GM13976 (cell line): ENCODE data around the gene TSACC.

Experiments
- DNase-seq: peaks from one replicate; pipeline ENCODE4 v3.0.0; 2012; ENCODE audit warnings: low spot score
- CTCF ChIP-seq: IDR thresholded peaks from 2 replicates; pipeline ENCODE4 v1.5.1; 2012; ENCODE audit warnings: borderline replicate concordance, mild to moderate bottlenecking; ENCODE audit not compliant: insufficient read depth; ENCODE audit errors: extremely low read depth, missing control alignments, control extremely low read depth
- in situ Hi-C: fragments of 300-500 bp; cut with MboI; formaldehyde crosslinking; loops from one replicate; pipeline ENCODE4 v1.12.0; 2022; ENCODE audit warnings: low sequenced_read_pairs, mixed read lengths, inconsistent platforms; ENCODE audit not compliant: unreplicated experiment

TSACC gene

GRCh38 chr1:156338180-156338976 lies at the start of gene TSACC, which contains the start of gene CCT3:
TSACC (plus strand) TSS chr1:156338526; CDS start chr1:156339758, 1,232 bp downstream.
CCT3 (minus strand) TSS chr1:156338292; CDS start chr1:156338184, 108 bp downstream.
- TF ChIP-seq CTCF, result no peak
- DNase-seq, result peak; percentile 98
- in situ Hi-C loops, result no loop called here

GRCh38 chr1:156289857-156290256 lies 48.5 kb upstream of the TSACC start:
- no peak for DNase-seq
- no peak for TF ChIP-seq CTCF
- in situ Hi-C loops, result no loop called here

GRCh38 chr1:156291226-156292061 lies 46.9 kb upstream of the TSACC start:
- no peak for TF ChIP-seq CTCF
- DNase-seq, result peak; percentile 83
- in situ Hi-C loops, result no loop called here

- DNase-seq, result no peak
- in situ Hi-C loops, result no loop called here
- no peak for TF ChIP-seq CTCF
Measured at GRCh38 chr1:156293098-156293434, 45.3 kb upstream of the TSACC start.

- in situ Hi-C loops, result no loop called here
- DNase-seq, result no peak
- no peak for TF ChIP-seq CTCF
Measured at GRCh38 chr1:156293895-156294294, 44.4 kb upstream of the TSACC start.

- in situ Hi-C loops, result no loop called here
- TF ChIP-seq CTCF, result no peak
- peak; percentile 84 for DNase-seq
Measured at GRCh38 chr1:156295391-156295947, 42.9 kb upstream of the TSACC start, which contains the start of gene GLMP. GLMP (minus strand) TSS chr1:156295679; CDS start chr1:156295645, 34 bp downstream.
